PC-9 (cell line): ENCODE data around the gene PROP1. TPM values are rescaled to one million over a fixed set of nuclear protein-coding genes. Genes with fewer than 3 reads are reported as not detected.
"Not testable (repeated sequence)": the region's sequence is repeated elsewhere in the genome, so short reads cannot be mapped to it uniquely, and the experiment has no call there.

Experiments
- BruUV-seq: library from RNA; stranded (reverse); fragments of 400-500 nt; replicated peaks from 2 replicates; lab custom pipeline; 2021; lab: Mats Ljungman, UMichigan
- CTCF ChIA-PET: fragments of 300-600 bp; sonication (Branson Sonifier 250); formaldehyde crosslinking; loops from one replicate; lab custom pipeline; 2022; ENCODE audit warnings: antibody characterized with exemption; lab: Charles Lee
- POLR2A ChIA-PET: fragments of 300-600 bp; sonication (Branson Sonifier 250); formaldehyde crosslinking; loops from one replicate; lab custom pipeline; 2022; ENCODE audit warnings: antibody characterized with exemption; ENCODE audit not compliant: unreplicated experiment; lab: Charles Lee
- DNase-seq, 2 experiments: peaks; one replicate each; pipeline versions ENCODE4 v3.0.0 to v3.0.0-alpha.2; 2015 to 2022; ENCODE audit warnings: mixed read lengths in 1 of 2
- H2AFZ ChIP-seq: fragments of 200-600 bp; sonication (generic); 2 replicates; pipeline ENCODE4 v1.8.1; 2017; ENCODE audit warnings: antibody characterized with exemption
- H3F3A ChIP-seq: fragments of 200-600 bp; sonication (generic); 2 replicates; pipeline ENCODE4 v1.8.1; 2017; ENCODE audit warnings: antibody characterized with exemption, mild to moderate bottlenecking, low read depth; ENCODE audit not compliant: insufficient read depth
- H3K27ac ChIP-seq: fragments of 200-600 bp; sonication (generic); 2 replicates; pipeline ENCODE4 v1.6.1; 2016; ENCODE audit warnings: mixed run types
- H3K27me3 ChIP-seq: fragments of 200-600 bp; sonication (generic); 2 replicates; pipeline ENCODE4 v1.6.1; 2016; ENCODE audit warnings: low read depth, mixed run types; ENCODE audit not compliant: insufficient read depth
- H3K36me3 ChIP-seq: fragments of 200-600 bp; sonication (generic); 2 replicates; pipeline ENCODE4 v1.6.1; 2016; ENCODE audit warnings: low read depth, mixed run types
- H3K4me1 ChIP-seq: fragments of 200-600 bp; sonication (generic); replicated peaks from 2 replicates; pipeline ENCODE4 v1.6.1; 2016; ENCODE audit warnings: mixed run types; ENCODE audit not compliant: insufficient read depth
- H3K4me2 ChIP-seq: fragments of 200-600 bp; sonication (generic); 2 replicates; pipeline ENCODE4 v1.6.1; 2017; ENCODE audit warnings: mixed run types
- H3K4me3 ChIP-seq: fragments of 200-600 bp; sonication (generic); 2 replicates; pipeline ENCODE4 v1.6.1; 2016; ENCODE audit warnings: mixed run types
- H3K79me2 ChIP-seq: fragments of 200-600 bp; sonication (generic); 2 replicates; pipeline ENCODE4 v1.6.1; 2017; ENCODE audit warnings: low read depth, mixed run types
- H3K9me2 ChIP-seq: fragments of 200-600 bp; sonication (generic); 2 replicates; pipeline ENCODE4 v1.8.1; 2017; ENCODE audit warnings: mild to moderate bottlenecking; ENCODE audit not compliant: insufficient read depth
- H3K9me3 ChIP-seq: fragments of 200-600 bp; sonication (generic); 2 replicates; pipeline ENCODE4 v1.8.1; 2016; ENCODE audit warnings: low read depth; ENCODE audit not compliant: insufficient read depth
- H4K20me1 ChIP-seq: fragments of 200-600 bp; sonication (generic); 2 replicates; pipeline ENCODE4 v1.8.1; 2017; ENCODE audit not compliant: insufficient read depth
- CTCF ChIP-seq: fragments of 200-600 bp; sonication (generic); conservative IDR thresholded peaks from 2 replicates; pipeline ENCODE4 v1.6.1; 2017; ENCODE audit warnings: mixed run types, antibody characterized with exemption, mild to moderate bottlenecking, moderate library complexity
- EZH2 ChIP-seq: fragments of 200-600 bp; sonication (generic); IDR thresholded peaks from 2 replicates; pipeline ENCODE4 v1.8.0; 2017; ENCODE audit warnings: antibody characterized with exemption, low read depth
- intact Hi-C: fragments of 100-400 bp; cut with micrococcal nuclease; formaldehyde crosslinking; loops from one replicate; pipeline ENCODE4 v1.10.0; 2022; ENCODE audit not compliant: unreplicated experiment
- total RNA-seq: library from RNA; stranded (reverse); gene quantifications from 2 replicates; pipeline ENCODE4 v1.2.3, GENCODE V29; 2021

The PROP1 gene
- total RNA-seq, 1 experiment from 2014 or later = not detected

- not testable (repeated sequence) for H3K4me3 ChIP-seq, DNase-seq
Observed at GRCh38 chr5:178006536-178007231, 10.6 kb upstream of the PROP1 start.

GRCh38 chr5:178006181-178006535, 10.1 kb upstream of the PROP1 start:
- POLR2A ChIA-PET, H4K20me1 ChIP-seq, H3K27ac ChIP-seq, intact Hi-C loops, H3F3A ChIP-seq, H2AFZ ChIP-seq, CTCF ChIA-PET, H3K9me3 ChIP-seq, H3K9me2 ChIP-seq, H3K4me2 ChIP-seq, H3K79me2 ChIP-seq, H3K4me1 ChIP-seq, BruUV-seq, H3K4me3 ChIP-seq, DNase-seq, H3K36me3 ChIP-seq: not testable (repeated sequence)
- peaks cover 17% of the 10 kb centered on the region for H3K27me3 ChIP-seq

More at GRCh38 chr5:178006536-178007231, 10.6 kb upstream of the PROP1 start:
- H3K9me3 ChIP-seq, H3K36me3 ChIP-seq, H3K27ac ChIP-seq, H4K20me1 ChIP-seq, intact Hi-C loops, H3K4me1 ChIP-seq, H3K4me2 ChIP-seq, H3K79me2 ChIP-seq, H2AFZ ChIP-seq, CTCF ChIA-PET, H3F3A ChIP-seq, POLR2A ChIA-PET, H3K9me2 ChIP-seq, BruUV-seq: not testable (repeated sequence)
- peaks cover 13% of the 10 kb centered on the region for H3K27me3 ChIP-seq

GRCh38 chr5:177997846-177998245, 1.8 kb upstream of the PROP1 start:
- Histone ChIP-seq H3K4me2 (no peak overlapping the region), H3K79me2 (no peaks in the 10 kb centered on the region), H4K20me1 (no peaks in the 10 kb centered on the region), H3K27me3 (peaks cover 93% of the 10 kb centered on the region), H3K9me2 (no peaks in the 10 kb centered on the region), H3K27ac (no peak overlapping the region), H3K9me3 (no peaks in the 10 kb centered on the region), H3K4me3 (no peak overlapping the region), H3K36me3 (no peaks in the 10 kb centered on the region), H3K4me1 (no peaks in the 10 kb centered on the region), H2AFZ (no peak overlapping the region), H3F3A (no peaks in the 10 kb centered on the region)
- no TSS peak for BruUV-seq
- TF ChIP-seq EZH2 = no peak
- TF ChIP-seq CTCF = no peak
- intact Hi-C loops = no loop called here
- CTCF ChIA-PET = no interaction called here
- DNase-seq = no peak
- POLR2A ChIA-PET = no interaction called here

GRCh38 chr5:177997319-177997670, 1.3 kb upstream of the PROP1 start:
- Histone ChIP-seq H3K36me3 (no peaks in the 10 kb centered on the region), H3K4me2 (no peak overlapping the region), H4K20me1 (no peaks in the 10 kb centered on the region), H2AFZ (no peak overlapping the region), H3F3A (no peaks in the 10 kb centered on the region), H3K4me3 (no peak overlapping the region), H3K27me3 (peaks cover 93% of the 10 kb centered on the region), H3K9me2 (no peaks in the 10 kb centered on the region), H3K9me3 (no peaks in the 10 kb centered on the region), H3K79me2 (no peaks in the 10 kb centered on the region), H3K4me1 (no peaks in the 10 kb centered on the region), H3K27ac (no peak overlapping the region)
- no peak for DNase-seq
- intact Hi-C loops = no loop called here
- no TSS peak for BruUV-seq
- TF ChIP-seq EZH2 (no peak), CTCF (no peak)
- CTCF ChIA-PET = no interaction called here
- POLR2A ChIA-PET = no interaction called here
